ENCODE data around the gene MAML1.

GRCh38 chr5:179698935-179699615, 33.5 kb upstream of the MAML1 start, which contains the start of gene CANX:
- no peak for TF ChIP-seq CTCF (IDR thresholded peaks at IDR 0.05)
- TF ChIP-seq POLR2A (IDR thresholded peaks at IDR 0.05), result peak; percentile 89
